Ovary (tissue), 3 donors: Measurements from ENCODE around the gene EPOP.

ENCODE experiments used
- POLR2A ChIP-seq: fragments of 450-650 bp; IDR thresholded peaks from one replicate; pipeline ENCODE4 v1.6.1; 2017; ENCODE audit warnings: antibody characterized with exemption, mild to moderate bottlenecking, moderate library complexity
- TF ChIP-seq, protein P1 (sequence below), 3 donors: fragments of 450-650 bp in 2 of 3; fragments of 200-600 bp in 1 of 3; IDR thresholded peaks; one replicate each; pipeline versions ENCODE4 v1.5.1 to v1.8.0; 2016 to 2022; ENCODE audit warnings: antibody characterized with exemption in 3 of 3, mild to moderate bottlenecking in 1 of 3
- donor health status: DM: no; HTN: no; CAD: no.

DNA sequence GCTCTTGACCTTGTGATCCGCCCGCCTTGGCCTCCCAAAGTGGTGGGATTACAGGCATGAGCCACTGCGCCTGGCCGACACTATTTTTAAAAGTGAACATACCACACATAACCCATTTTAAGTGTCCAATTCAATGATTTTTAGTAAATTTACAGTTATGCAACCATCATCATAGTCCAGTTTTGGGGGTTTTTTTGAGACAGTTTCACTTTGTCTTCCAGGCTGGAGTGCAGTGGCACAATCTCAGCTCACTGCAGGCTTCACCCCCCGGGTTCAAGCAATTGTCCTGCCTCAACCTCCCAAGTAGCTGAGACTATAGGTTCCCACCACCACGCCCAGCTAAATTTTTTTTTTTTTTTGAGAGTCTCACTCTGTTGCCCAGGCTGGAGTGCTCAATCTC is 3.1 kb upstream of the EPOP start:
- TF ChIP-seq, protein P1, sequence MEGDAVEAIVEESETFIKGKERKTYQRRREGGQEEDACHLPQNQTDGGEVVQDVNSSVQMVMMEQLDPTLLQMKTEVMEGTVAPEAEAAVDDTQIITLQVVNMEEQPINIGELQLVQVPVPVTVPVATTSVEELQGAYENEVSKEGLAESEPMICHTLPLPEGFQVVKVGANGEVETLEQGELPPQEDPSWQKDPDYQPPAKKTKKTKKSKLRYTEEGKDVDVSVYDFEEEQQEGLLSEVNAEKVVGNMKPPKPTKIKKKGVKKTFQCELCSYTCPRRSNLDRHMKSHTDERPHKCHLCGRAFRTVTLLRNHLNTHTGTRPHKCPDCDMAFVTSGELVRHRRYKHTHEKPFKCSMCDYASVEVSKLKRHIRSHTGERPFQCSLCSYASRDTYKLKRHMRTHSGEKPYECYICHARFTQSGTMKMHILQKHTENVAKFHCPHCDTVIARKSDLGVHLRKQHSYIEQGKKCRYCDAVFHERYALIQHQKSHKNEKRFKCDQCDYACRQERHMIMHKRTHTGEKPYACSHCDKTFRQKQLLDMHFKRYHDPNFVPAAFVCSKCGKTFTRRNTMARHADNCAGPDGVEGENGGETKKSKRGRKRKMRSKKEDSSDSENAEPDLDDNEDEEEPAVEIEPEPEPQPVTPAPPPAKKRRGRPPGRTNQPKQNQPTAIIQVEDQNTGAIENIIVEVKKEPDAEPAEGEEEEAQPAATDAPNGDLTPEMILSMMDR (IDR thresholded peaks at IDR 0.05) = no peak
- no peak for TF ChIP-seq POLR2A
